Amniotic stem cell (primary cell): ENCODE data around the gene ZNF629.

Experiments used
- DNase-seq: peaks from one replicate; lab custom pipeline; 2025; lab: John Stamatoyannopoulos, UW

Gene ZNF629

GRCh38 chr16:30748634-30749445 is 38.2 kb downstream of the ZNF629 start:
- DNase-seq, result no peak

GRCh38 chr16:30747799-30748633 is 39.0 kb downstream of the ZNF629 start, which contains the start of gene PHKG2:
TSS of gene PHKG2 (plus strand) at chr16:30748425. CDS start at chr16:30748821, 396 bp downstream.
- peak; percentile 98 for DNase-seq

GRCh38 chr16:30747331-30747730 is 39.7 kb downstream of the ZNF629 start:
- DNase-seq, result no peak

GRCh38 chr16:30746638-30747175 is 40.3 kb downstream of the ZNF629 start:
- no peak for DNase-seq

GRCh38 chr16:30745082-30745481 is 41.9 kb downstream of the ZNF629 start:
- no peak for DNase-seq

- no peak for DNase-seq
Observed at GRCh38 chr16:30744183-30744582, 42.8 kb downstream of the ZNF629 start.

GRCh38 chr16:30743716-30744115 is 43.3 kb downstream of the ZNF629 start:
- DNase-seq, result no peak

GRCh38 chr16:30741461-30741914 is 45.5 kb downstream of the ZNF629 start:
- DNase-seq, result peak; percentile 68

- DNase-seq, result no peak
Observed at GRCh38 chr16:30740364-30741251, 46.4 kb downstream of the ZNF629 start.

GRCh38 chr16:30738984-30739951 is 47.7 kb downstream of the ZNF629 start:
- no peak for DNase-seq

- no peak for DNase-seq
Observed at GRCh38 chr16:30737794-30738648, 49.0 kb downstream of the ZNF629 start.

GRCh38 chr16:30736995-30737793 is 49.8 kb downstream of the ZNF629 start:
- DNase-seq, result no peak

- no peak for DNase-seq
Observed at GRCh38 chr16:30731411-30731810, 55.6 kb downstream of the ZNF629 start.

GRCh38 chr16:30728899-30729672 is 57.9 kb downstream of the ZNF629 start:
- DNase-seq, result no peak
